Muscle layer of colon (tissue), 2 donors: ENCODE measurements around the gene ITPKA.

Source experiments
- H3K27ac ChIP-seq: one replicate; pipeline ENCODE4 v1.7.0; 2013; ENCODE audit warnings: low read depth, mild to moderate bottlenecking, low read length, moderate library complexity
- H3K27me3 ChIP-seq, 2 donors: one replicate each; pipeline ENCODE4 v1.7.0; 2013; ENCODE audit warnings: low read length in 2 of 2, mild to moderate bottlenecking in 2 of 2; ENCODE audit not compliant: insufficient read depth in 2 of 2, control insufficient read depth in 1 of 2
- H3K36me3 ChIP-seq: one replicate; pipeline ENCODE4 v1.7.0; 2013; ENCODE audit warnings: mild to moderate bottlenecking, low read length; ENCODE audit not compliant: insufficient read depth
- H3K4me1 ChIP-seq: one replicate; pipeline ENCODE4 v1.7.0; 2013; ENCODE audit warnings: mild to moderate bottlenecking, low read length; ENCODE audit not compliant: insufficient read depth
- H3K4me3 ChIP-seq, 2 donors: one replicate each; pipeline ENCODE4 v1.7.0; 2013; ENCODE audit warnings: low read length in 2 of 2, low read depth in 1 of 2, mild to moderate bottlenecking in 1 of 2, moderate library complexity in 1 of 2
- H3K9ac ChIP-seq: one replicate; pipeline ENCODE4 v1.7.0; 2013; ENCODE audit warnings: low read length
- H3K9me3 ChIP-seq: one replicate; pipeline ENCODE4 v1.7.0; 2013; ENCODE audit warnings: mild to moderate bottlenecking, low read length
- donor health status: abdominal sarcoma.
- donor health status: Adenocarcinoma of cecum.

The ITPKA gene

DNA sequence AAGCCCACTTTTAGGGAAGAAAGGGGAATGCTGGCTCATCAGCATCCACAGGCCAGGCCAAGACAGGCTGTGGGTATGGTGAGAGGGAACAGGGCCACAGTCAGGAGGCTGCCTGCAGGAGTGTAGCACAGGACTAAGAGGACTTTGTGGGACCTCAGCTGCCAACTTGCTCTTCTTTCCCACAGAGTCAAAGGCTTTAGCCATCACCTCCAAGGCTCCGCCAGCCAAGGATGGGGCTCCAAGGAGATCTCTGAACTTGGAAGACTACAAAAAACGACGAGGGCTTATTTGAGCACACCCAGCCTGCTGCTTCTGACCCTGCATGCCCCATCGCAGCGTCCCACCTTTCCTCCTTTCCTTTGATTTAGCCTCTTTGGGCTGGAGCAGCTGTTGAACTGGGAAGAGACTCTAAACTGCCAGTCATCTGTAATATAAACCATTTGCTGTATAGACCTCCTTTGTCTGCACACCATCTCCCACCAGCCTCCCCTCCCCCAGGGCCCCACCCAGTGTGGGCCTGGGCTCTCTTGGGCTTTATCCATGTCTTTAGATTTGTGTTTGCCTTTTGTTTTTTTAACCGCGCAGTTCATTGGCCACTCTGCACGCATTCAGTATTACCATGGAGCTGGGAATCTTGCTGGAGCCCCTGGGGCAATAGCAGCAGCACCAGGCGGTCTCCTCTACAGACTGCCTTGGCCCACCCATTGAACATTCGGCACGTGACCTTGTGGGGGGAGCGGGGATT is 13.1 kb upstream of the ITPKA start:
- no peak overlapping the region for H3K9ac ChIP-seq
- no peaks in the 10 kb centered on the region for H3K27me3 ChIP-seq
- H3K9me3 ChIP-seq = no peaks in the 10 kb centered on the region
- no peaks in the 10 kb centered on the region for H3K4me1 ChIP-seq
- no peak overlapping the region for H3K4me3 ChIP-seq
- H3K27ac ChIP-seq = no peak overlapping the region
- H3K36me3 ChIP-seq = peaks cover 77% of the 10 kb centered on the region

DNA sequence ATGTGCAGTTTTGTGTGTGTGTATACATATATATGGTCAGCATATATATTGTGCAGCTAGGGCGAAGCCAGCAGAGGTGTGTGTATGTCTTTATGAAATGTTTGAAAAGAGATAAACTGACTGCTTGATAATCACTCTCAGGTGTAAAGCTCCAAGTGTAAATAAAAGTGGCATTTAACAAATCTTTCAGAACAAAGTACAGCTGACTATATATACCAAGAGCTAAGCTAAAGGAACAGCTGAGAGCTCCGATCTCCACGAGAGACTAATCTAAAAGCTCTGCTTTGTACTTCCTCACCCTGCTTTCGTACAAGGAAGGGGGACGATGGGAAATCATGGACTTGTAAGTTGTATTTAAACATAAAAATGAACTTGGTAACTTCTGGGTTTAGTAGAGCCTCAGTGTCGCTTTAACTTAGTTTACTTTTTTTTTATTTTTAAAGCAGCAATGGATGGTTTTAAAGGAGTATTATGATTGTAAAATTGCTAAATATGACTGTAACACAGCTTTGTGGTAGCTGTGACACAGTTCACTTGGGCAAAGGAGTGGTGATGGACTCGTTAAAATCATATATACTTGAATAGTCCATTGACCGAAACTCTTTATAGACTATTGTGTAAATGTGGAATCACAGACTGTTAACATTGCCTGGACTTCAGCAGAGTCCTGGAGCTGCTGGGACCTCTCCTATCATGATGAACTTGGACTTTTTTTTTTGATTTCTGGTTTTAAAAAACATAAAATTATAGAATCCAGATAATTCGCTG is 11.4 kb upstream of the ITPKA start:
- no peaks in the 10 kb centered on the region for H3K9me3 ChIP-seq
- no peaks in the 10 kb centered on the region for H3K4me1 ChIP-seq
- H3K27ac ChIP-seq = no peak overlapping the region
- H3K4me3 ChIP-seq = no peak overlapping the region
- peaks cover 60% of the 10 kb centered on the region for H3K36me3 ChIP-seq
- no peak overlapping the region for H3K9ac ChIP-seq
- peaks cover 0 to 2% of the 10 kb centered on the region in 2 donors for H3K27me3 ChIP-seq

DNA sequence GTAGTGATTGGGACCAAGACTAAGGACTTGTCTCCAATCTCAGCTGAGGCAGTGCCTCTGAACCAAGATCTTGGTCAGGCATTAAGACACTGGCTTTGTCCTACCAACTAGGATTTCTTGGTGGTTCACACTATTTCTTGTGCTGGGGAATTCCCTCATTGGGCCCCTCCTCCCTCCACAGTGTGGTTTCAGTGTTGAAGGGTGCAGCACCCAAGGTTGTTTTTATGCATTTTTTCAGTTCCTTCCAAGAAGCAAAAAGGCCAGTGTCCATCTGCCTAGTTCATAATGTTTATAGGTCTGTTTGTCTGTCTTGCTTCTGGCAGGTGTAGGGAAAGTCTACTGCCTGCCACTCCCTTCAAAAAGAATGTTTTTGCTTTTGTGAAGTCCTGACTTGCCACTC is 10.6 kb upstream of the ITPKA start:
- no peak overlapping the region for H3K9ac ChIP-seq
- H3K4me3 ChIP-seq = no peak overlapping the region
- no peaks in the 10 kb centered on the region for H3K4me1 ChIP-seq
- H3K27me3 ChIP-seq = peaks cover 0 to 8% of the 10 kb centered on the region in 2 donors
- H3K9me3 ChIP-seq = no peaks in the 10 kb centered on the region
- H3K27ac ChIP-seq = no peak overlapping the region
- peaks cover 53% of the 10 kb centered on the region for H3K36me3 ChIP-seq

DNA sequence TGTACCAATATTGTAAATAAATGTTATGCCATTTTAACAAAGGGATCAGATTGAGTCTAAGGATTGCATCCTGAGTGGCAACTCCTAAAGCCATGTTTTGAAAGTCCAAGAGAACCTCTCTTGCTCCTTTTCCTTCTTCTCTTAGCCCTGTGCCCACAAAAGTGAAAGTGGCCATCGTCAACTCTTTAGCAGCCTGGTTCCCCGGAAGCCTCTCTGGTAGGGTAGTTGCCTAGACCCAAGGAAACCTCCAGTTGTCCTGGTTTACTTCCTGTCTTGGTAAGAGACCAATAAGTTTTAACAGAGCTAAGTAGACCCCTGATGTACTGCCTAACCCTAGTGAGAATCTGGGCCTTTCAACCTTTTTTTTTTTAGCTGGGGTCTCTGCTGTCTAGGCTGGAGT is 10.2 kb upstream of the ITPKA start:
- no peaks in the 10 kb centered on the region for H3K4me1 ChIP-seq
- no peak overlapping the region for H3K27ac ChIP-seq
- H3K9me3 ChIP-seq = no peaks in the 10 kb centered on the region
- H3K9ac ChIP-seq = no peak overlapping the region
- H3K36me3 ChIP-seq = peaks cover 50% of the 10 kb centered on the region
- peaks cover 0 to 12% of the 10 kb centered on the region in 2 donors for H3K27me3 ChIP-seq
- no peak overlapping the region for H3K4me3 ChIP-seq

DNA sequence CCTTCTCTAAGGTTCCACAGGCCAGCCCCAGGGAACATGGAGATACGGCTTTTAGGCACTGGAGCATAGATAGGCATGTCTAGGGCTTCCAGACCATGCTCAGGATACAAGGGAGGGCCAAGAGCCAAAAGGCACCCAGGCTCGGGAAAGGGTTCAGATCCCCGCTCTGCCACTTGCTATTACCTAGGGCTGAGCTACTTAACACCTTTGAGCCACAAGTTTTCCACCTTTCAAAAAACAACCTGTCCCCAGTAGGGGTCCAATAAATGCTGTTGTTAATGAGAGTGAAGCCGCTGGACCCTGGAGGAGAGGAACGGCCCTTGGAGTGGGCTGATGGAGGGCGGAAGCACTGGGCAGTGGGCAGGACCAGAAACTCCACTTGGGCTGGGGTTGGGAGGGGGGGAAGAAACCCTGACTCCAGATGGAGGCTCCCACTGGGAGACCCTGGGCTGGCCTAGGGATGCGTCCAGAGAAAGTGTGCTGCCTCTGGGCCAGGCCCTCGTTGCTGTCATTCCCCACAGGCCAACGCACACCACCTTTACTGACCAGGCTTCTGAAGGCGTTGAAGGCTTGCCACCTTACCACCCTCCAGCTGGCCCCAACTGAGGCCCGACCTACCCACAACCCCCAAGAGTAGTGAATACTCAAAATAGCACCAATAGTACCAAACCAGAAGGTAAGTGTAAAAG is 8.6 kb upstream of the ITPKA start:
- Histone ChIP-seq H3K9ac (no peak overlapping the region), H3K36me3 (peaks cover 34% of the 10 kb centered on the region), H3K9me3 (no peaks in the 10 kb centered on the region), H3K4me3 (no peak overlapping the region), H3K27ac (no peak overlapping the region), H3K4me1 (no peaks in the 10 kb centered on the region), H3K27me3 (peaks cover 0 to 22% of the 10 kb centered on the region in 2 donors)

DNA sequence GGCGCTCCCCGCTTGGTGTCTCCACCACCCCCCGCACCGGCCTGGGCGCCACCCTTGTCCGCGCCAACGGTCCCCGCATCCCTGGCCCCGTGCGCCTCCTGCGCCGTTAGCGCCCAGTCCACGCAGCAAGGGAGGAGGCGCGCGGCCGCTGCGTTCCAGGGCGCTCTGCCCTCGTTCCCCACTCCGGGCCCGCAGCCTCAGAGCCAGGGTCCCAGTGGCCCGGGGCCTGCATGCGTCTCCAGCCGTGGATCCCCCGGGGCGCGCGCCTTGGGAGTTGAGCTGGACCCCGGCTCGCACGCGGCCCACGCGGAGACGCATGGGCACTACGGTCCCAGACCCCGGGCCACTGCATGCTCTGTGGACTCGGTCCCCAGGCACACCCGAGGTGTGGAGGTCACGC is 7.4 kb upstream of the ITPKA start:
- H3K27ac ChIP-seq = no peak overlapping the region
- H3K4me1 ChIP-seq = no peaks in the 10 kb centered on the region
- H3K36me3 ChIP-seq = peaks cover 22% of the 10 kb centered on the region
- no peaks in the 10 kb centered on the region for H3K9me3 ChIP-seq
- H3K4me3 ChIP-seq = no peak overlapping the region
- peaks cover 0 to 27% of the 10 kb centered on the region in 2 donors for H3K27me3 ChIP-seq
- no peak overlapping the region for H3K9ac ChIP-seq

DNA sequence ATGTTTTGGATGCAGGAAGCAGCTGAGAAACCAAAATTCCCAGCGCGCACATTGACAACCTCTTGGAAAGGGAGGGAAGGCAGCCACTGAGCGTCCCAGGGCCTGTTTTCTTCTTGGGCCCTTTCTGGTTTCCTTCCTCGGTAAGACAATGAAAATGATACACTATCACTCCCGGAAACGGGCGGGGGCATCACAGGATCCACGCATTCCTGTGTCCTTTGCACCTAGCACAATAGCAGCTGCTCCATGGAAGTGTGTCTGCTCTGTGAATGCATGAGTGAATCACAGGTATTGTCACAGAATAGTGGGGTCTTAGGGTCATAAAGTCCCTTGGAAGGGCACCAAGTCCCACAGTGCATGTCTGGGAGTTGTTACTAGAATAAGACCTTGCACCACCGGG is 6.3 kb upstream of the ITPKA start:
- H3K4me1 ChIP-seq = peaks cover 5% of the 10 kb centered on the region
- no peaks in the 10 kb centered on the region for H3K9me3 ChIP-seq
- H3K27me3 ChIP-seq = peaks cover 2 to 37% of the 10 kb centered on the region in 2 donors
- H3K27ac ChIP-seq = no peak overlapping the region
- H3K36me3 ChIP-seq = peaks cover 14% of the 10 kb centered on the region
- no peak overlapping the region for H3K9ac ChIP-seq
- no peak overlapping the region for H3K4me3 ChIP-seq

DNA sequence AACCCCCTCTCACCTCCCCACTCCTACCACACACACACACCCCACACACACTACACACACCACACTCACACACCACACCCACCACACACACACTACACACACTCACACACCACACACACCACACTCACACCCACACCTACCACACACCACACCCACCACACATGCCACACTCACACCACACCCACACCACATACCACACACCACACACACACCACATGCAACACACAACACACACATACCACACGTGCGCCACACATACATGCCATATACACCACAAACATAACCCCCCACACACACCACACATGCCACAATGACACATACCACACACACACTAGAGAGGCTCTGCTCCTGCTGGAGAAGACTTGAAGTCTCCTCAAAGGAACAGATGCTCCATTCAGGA is 5.9 kb upstream of the ITPKA start:
- no peak overlapping the region for H3K4me3 ChIP-seq
- H3K9me3 ChIP-seq = no peaks in the 10 kb centered on the region
- peaks cover 10% of the 10 kb centered on the region for H3K36me3 ChIP-seq
- no peak overlapping the region for H3K27ac ChIP-seq
- no peak overlapping the region for H3K9ac ChIP-seq
- H3K27me3 ChIP-seq = peaks cover 6 to 41% of the 10 kb centered on the region in 2 donors
- peaks cover 9% of the 10 kb centered on the region for H3K4me1 ChIP-seq

DNA sequence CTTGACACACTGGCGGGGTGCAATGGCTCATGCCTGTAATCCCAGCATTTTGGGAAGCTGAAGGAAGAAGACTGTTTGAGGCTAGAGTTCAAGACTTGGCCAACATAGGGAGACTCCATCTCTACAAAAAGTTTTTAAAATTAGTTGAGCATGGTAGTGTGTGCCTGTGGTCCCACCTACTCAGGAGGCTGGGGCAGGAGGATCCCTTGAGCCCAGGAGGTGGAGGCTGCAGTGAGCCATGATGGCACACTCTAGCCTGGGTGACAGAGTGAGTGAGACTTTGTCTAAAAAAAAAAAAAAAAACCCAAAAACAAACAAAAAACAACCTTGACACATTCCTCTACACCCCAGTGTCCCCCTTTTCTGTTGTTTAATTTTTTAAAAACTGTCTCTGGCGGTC is 4.0 kb upstream of the ITPKA start:
- Histone ChIP-seq H3K27ac (no peak overlapping the region), H3K4me3 (no peak overlapping the region), H3K4me1 (peaks cover 12% of the 10 kb centered on the region), H3K9me3 (no peaks in the 10 kb centered on the region), H3K36me3 (no peaks in the 10 kb centered on the region), H3K9ac (no peak overlapping the region), H3K27me3 (peaks cover 6 to 55% of the 10 kb centered on the region in 2 donors)

DNA sequence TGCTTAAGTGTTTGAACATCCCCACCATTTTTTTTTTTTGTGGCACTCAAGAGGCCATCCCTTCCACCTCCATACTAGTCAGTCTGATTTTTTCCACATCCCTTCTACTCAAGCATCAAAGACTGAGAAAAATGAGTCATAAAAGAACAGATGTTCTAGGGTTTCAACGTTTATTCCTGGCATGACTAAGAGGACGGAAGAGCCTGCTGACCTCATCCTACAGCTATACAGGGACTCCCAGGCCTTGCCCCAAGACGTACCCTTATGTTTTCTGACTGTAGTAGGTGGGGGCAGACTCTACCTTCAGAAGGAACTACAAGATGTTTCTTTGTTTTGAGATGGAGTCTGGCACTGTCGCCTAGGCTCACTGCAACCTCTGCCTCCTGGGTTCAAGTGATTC is 3.3 kb upstream of the ITPKA start:
- Histone ChIP-seq H3K36me3 (no peaks in the 10 kb centered on the region), H3K4me1 (peaks cover 12% of the 10 kb centered on the region), H3K9ac (no peak overlapping the region), H3K9me3 (no peaks in the 10 kb centered on the region), H3K27ac (no peak overlapping the region), H3K4me3 (no peak overlapping the region), H3K27me3 (peaks cover 6 to 62% of the 10 kb centered on the region in 2 donors)

DNA sequence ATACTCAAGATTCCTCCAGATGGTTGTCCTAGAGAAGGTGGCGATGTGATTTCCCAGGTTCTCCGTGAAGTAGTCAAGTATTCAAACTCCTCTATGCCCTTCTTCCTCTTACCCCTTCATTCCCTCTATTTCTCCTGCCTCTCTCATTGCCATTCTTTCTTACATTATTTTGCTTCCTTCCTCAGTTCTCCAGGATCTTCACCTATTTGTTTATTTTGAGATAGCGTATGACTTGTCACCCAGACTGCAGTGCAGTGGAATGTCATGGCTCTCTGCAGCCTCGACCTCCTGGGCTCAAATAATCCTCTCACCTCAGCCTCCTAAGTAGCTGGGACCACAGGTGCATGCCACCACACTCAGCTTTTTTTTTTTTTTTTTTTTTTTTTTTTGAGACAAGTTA is 1.8 kb upstream of the ITPKA start:
- Histone ChIP-seq H3K9me3 (no peaks in the 10 kb centered on the region), H3K4me1 (peaks cover 12% of the 10 kb centered on the region), H3K36me3 (no peaks in the 10 kb centered on the region), H3K9ac (no peak overlapping the region), H3K4me3 (no peak overlapping the region), H3K27ac (no peak overlapping the region), H3K27me3 (peaks cover 6 to 67% of the 10 kb centered on the region in 2 donors)
